HG03521 (cell line): ENCODE results near the gene TRIO.

Source experiments
- ATAC-seq: cut with Tn5 transposase; IDR thresholded peaks from one replicate; pipeline ENCODE4 v1.9.1; 2021; ENCODE audit warnings: mild to moderate bottlenecking, moderate library complexity; ENCODE audit not compliant: unreplicated experiment

Gene TRIO

GRCh38 chr5:14343376-14343775 is 200.2 kb downstream of the TRIO start:
- ATAC-seq = no peak

- ATAC-seq = no peak
Measured at GRCh38 chr5:14347522-14347921, 204.4 kb downstream of the TRIO start.

GRCh38 chr5:14348142-14348541 is 205.0 kb downstream of the TRIO start:
- no peak for ATAC-seq

- no peak for ATAC-seq
Measured at GRCh38 chr5:14349029-14349428, 205.9 kb downstream of the TRIO start.

- no peak for ATAC-seq
Measured at GRCh38 chr5:14351086-14351661, 208.0 kb downstream of the TRIO start.

- peak; percentile 90 for ATAC-seq
Measured at GRCh38 chr5:14351845-14352712, 208.9 kb downstream of the TRIO start.

- no peak for ATAC-seq
Measured at GRCh38 chr5:14353726-14354474, 210.8 kb downstream of the TRIO start.

- no peak for ATAC-seq
Measured at GRCh38 chr5:14355391-14355790, 212.2 kb downstream of the TRIO start.

GRCh38 chr5:14356305-14356704 is 213.2 kb downstream of the TRIO start:
- no peak for ATAC-seq

- ATAC-seq = no peak
Measured at GRCh38 chr5:14357441-14357840, 214.3 kb downstream of the TRIO start.

- no peak for ATAC-seq
Measured at GRCh38 chr5:14357851-14358250, 214.7 kb downstream of the TRIO start.

GRCh38 chr5:14358536-14358935 is 215.4 kb downstream of the TRIO start:
- ATAC-seq = no peak

- ATAC-seq = no peak
Measured at GRCh38 chr5:14359069-14360043, 216.2 kb downstream of the TRIO start.

GRCh38 chr5:14362491-14362890 is 219.3 kb downstream of the TRIO start:
- ATAC-seq = no peak

GRCh38 chr5:14364096-14364495 is 221.0 kb downstream of the TRIO start:
- ATAC-seq = no peak

- ATAC-seq = no peak
Measured at GRCh38 chr5:14364576-14365472, 221.7 kb downstream of the TRIO start.

GRCh38 chr5:14365831-14366430 is 222.8 kb downstream of the TRIO start:
- no peak for ATAC-seq

- ATAC-seq = no peak
Measured at GRCh38 chr5:14366763-14367162, 223.6 kb downstream of the TRIO start.

- no peak for ATAC-seq
Measured at GRCh38 chr5:14367364-14367763, 224.2 kb downstream of the TRIO start.
